ENCODE measurements around the gene LRP1B.

- TF ChIP-seq POLR2AphosphoS5 (IDR thresholded peaks at IDR 0.05) = no peak
- no peak for TF ChIP-seq CTCF (IDR thresholded peaks at IDR 0.05)
- TF ChIP-seq POLR2A (IDR thresholded peaks at IDR 0.05) = no peak
Measured at GRCh38 chr2:140654565-140654964, 1476.3 kb downstream of the LRP1B start.

All from breast epithelium (tissue), 3 donors.